H7 (cell line): Measurements from ENCODE around the gene SSR4. TPM values are rescaled to one million over a fixed set of nuclear protein-coding genes. Genes with fewer than 3 reads are reported as not detected.
"Not testable (repeated sequence)": the region's sequence is repeated elsewhere in the genome, so short reads cannot be mapped to it uniquely, and the experiment has no call there.

ENCODE experiments used
- DNase-seq: peaks from one replicate; pipeline ENCODE4 v3.0.0; 2012
- H3K27me3 ChIP-seq: 2 replicates; pipeline ENCODE4 v1.6.0; 2011; ENCODE audit warnings: mild to moderate bottlenecking, low read length; ENCODE audit not compliant: control insufficient read depth, insufficient read depth
- H3K36me3 ChIP-seq: replicated peaks from 2 replicates; pipeline ENCODE4 v1.5.1; 2011; ENCODE audit warnings: low read length; ENCODE audit not compliant: control insufficient read depth, insufficient read depth
- H3K4me3 ChIP-seq: 2 replicates; pipeline ENCODE4 v1.5.1; 2011; ENCODE audit warnings: low read depth, mild to moderate bottlenecking, control low read depth, low read length, moderate library complexity; ENCODE audit not compliant: insufficient read depth
- total RNA-seq: library from RNA; depleted of rRNA; stranded (reverse); fragments of >200 nt; shearing (Covaris generic); gene quantifications from 2 replicates; pipeline ENCODE4 v1.2.3, GENCODE V29; 2014; rRNA removed

Gene SSR4
- 148 and 198 TPM in 2 replicates for total RNA-seq

GRCh38 chrX:153794018-153794896 lies at the start of gene SSR4, which contains the start of gene IDH3G:
TSS of gene SSR4 (plus strand) at chrX:153794668. CDS start at chrX:153794688, 20 bp downstream.
TSS of gene IDH3G (minus strand) at chrX:153794375. CDS start at chrX:153794326, 49 bp downstream.
- peak within 1 kb of the TSS; percentile 76 for H3K4me3 ChIP-seq

GRCh38 chrX:153745067-153745433 lies 49.4 kb upstream of the SSR4 start:
- DNase-seq, H3K36me3 ChIP-seq, H3K4me3 ChIP-seq, H3K27me3 ChIP-seq: not testable (repeated sequence)

More at GRCh38 chrX:153794018-153794896, at the start of gene SSR4, which contains the start of gene IDH3G:
- peak; percentile 99 for DNase-seq
- peaks cover 4% of the 10 kb centered on the region for H3K36me3 ChIP-seq
- H3K27me3 ChIP-seq = no peaks in the 10 kb centered on the region

GRCh38 chrX:153746359-153746758 lies 48.1 kb upstream of the SSR4 start:
- no peak overlapping the region for H3K4me3 ChIP-seq
- no peak for DNase-seq
- H3K36me3 ChIP-seq = no peaks in the 10 kb centered on the region
- H3K27me3 ChIP-seq = no peaks in the 10 kb centered on the region

GRCh38 chrX:153746991-153747390 lies 47.5 kb upstream of the SSR4 start:
- DNase-seq, H3K27me3 ChIP-seq, H3K36me3 ChIP-seq, H3K4me3 ChIP-seq: not testable (repeated sequence)

GRCh38 chrX:153749017-153749416 lies 45.5 kb upstream of the SSR4 start:
- not testable (repeated sequence) for H3K4me3 ChIP-seq, H3K27me3 ChIP-seq, DNase-seq, H3K36me3 ChIP-seq

GRCh38 chrX:153750127-153750774 lies 44.2 kb upstream of the SSR4 start:
- Histone ChIP-seq H3K4me3 (no peak overlapping the region), H3K27me3 (no peaks in the 10 kb centered on the region), H3K36me3 (no peaks in the 10 kb centered on the region)
- peak; percentile 20 for DNase-seq

GRCh38 chrX:153755136-153755535 lies 39.3 kb upstream of the SSR4 start:
- DNase-seq = no peak
- H3K27me3 ChIP-seq = no peaks in the 10 kb centered on the region
- H3K4me3 ChIP-seq = no peak overlapping the region
- no peaks in the 10 kb centered on the region for H3K36me3 ChIP-seq

- H3K36me3 ChIP-seq = no peaks in the 10 kb centered on the region
- DNase-seq = peak; percentile 41
- no peak overlapping the region for H3K4me3 ChIP-seq
- no peaks in the 10 kb centered on the region for H3K27me3 ChIP-seq
Measured at GRCh38 chrX:153761863-153762262, 32.6 kb upstream of the SSR4 start.

GRCh38 chrX:153762626-153763173 lies 31.8 kb upstream of the SSR4 start:
- no peaks in the 10 kb centered on the region for H3K27me3 ChIP-seq
- peak; percentile 40 for DNase-seq
- no peaks in the 10 kb centered on the region for H3K36me3 ChIP-seq
- no peak overlapping the region for H3K4me3 ChIP-seq

GRCh38 chrX:153763298-153763932 lies 31.1 kb upstream of the SSR4 start:
- peak; percentile 47 for DNase-seq
- H3K27me3 ChIP-seq = no peaks in the 10 kb centered on the region

GRCh38 chrX:153763989-153764755 lies 30.3 kb upstream of the SSR4 start, which contains the start of gene PLXNB3:
TSS of gene PLXNB3 (plus strand) at chrX:153764249. CDS start at chrX:153765536, 1,287 bp downstream.
- no peaks in the 10 kb centered on the region for H3K27me3 ChIP-seq
- no peak within 1 kb of the TSS for H3K4me3 ChIP-seq
- DNase-seq = peak; percentile 94
- no peaks in the 10 kb centered on the region for H3K36me3 ChIP-seq

More at GRCh38 chrX:153763298-153763932, 31.1 kb upstream of the SSR4 start:
- no peaks in the 10 kb centered on the region for H3K36me3 ChIP-seq
- no peak overlapping the region for H3K4me3 ChIP-seq

- Histone ChIP-seq H3K36me3 (no peaks in the 10 kb centered on the region), H3K27me3 (no peaks in the 10 kb centered on the region), H3K4me3 (no peak overlapping the region)
- peak; percentile 57 for DNase-seq
Measured at GRCh38 chrX:153764786-153765137, 29.7 kb upstream of the SSR4 start.

- Histone ChIP-seq H3K4me3 (no peak overlapping the region), H3K27me3 (no peaks in the 10 kb centered on the region), H3K36me3 (no peaks in the 10 kb centered on the region)
- DNase-seq = peak; percentile 68
Measured at GRCh38 chrX:153765138-153766079, 29.1 kb upstream of the SSR4 start.
